ENCODE results near the gene HIVEP3. TPM values are rescaled to one million over a fixed set of nuclear protein-coding genes. Genes with fewer than 3 reads are reported as not detected.

HIVEP3 gene
- total RNA-seq, 6 experiments from 2014 or later: 1.4 to 3.9 (median 2.2) TPM

DNA sequence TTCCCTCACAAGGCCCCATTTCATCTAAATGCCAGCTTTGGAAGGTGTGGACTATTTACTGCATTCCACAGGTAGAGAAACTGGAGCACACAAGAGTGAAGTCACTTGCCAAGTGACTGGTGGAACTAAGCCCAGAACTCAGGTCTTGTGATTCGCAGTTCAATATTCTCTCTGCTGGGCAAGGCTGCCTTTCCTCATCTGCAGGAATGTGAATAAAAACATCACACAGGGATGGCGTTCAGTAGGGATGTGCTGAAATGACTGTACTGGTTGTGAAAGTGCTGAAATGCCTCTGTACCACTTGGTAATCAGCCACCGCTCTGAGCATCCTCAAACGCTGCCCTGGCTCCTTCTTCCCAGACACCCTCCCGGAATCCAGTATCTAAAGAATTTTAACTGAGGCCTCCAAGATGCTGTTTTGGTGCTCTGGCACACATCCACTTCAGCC, 145.6 kb downstream of the HIVEP3 start:
- H3K4me3 ChIP-seq: no peak overlapping the region
- 44% methylated on average over 2 of the region's 5 CpGs for WGBS (ENCODE audit: insufficient coverage, low coverage, low lambda C conversion rate, missing lambda C conversion rate)
- no peaks in the 10 kb centered on the region for H3K9me3 ChIP-seq
- TF ChIP-seq, protein P1, sequence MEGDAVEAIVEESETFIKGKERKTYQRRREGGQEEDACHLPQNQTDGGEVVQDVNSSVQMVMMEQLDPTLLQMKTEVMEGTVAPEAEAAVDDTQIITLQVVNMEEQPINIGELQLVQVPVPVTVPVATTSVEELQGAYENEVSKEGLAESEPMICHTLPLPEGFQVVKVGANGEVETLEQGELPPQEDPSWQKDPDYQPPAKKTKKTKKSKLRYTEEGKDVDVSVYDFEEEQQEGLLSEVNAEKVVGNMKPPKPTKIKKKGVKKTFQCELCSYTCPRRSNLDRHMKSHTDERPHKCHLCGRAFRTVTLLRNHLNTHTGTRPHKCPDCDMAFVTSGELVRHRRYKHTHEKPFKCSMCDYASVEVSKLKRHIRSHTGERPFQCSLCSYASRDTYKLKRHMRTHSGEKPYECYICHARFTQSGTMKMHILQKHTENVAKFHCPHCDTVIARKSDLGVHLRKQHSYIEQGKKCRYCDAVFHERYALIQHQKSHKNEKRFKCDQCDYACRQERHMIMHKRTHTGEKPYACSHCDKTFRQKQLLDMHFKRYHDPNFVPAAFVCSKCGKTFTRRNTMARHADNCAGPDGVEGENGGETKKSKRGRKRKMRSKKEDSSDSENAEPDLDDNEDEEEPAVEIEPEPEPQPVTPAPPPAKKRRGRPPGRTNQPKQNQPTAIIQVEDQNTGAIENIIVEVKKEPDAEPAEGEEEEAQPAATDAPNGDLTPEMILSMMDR (IDR thresholded peaks at IDR 0.05): no peak
- no peak for TF ChIP-seq POLR2A (IDR thresholded peaks at IDR 0.05)
- ATAC-seq (peak; percentile 40 to 82 (median 72)), DNase-seq (peak in 1 of 3 donors; percentile 64)
- H3K4me1 ChIP-seq: peaks cover 0 to 8% (median 0%) of the 10 kb centered on the region in 4 donors
- no peaks in the 10 kb centered on the region for H3K36me3 ChIP-seq
- H3K27me3 ChIP-seq: no peaks in the 10 kb centered on the region
- intact Hi-C loops (cut with DNase I): no loop called here
- no peak overlapping the region for H3K27ac ChIP-seq

DNA sequence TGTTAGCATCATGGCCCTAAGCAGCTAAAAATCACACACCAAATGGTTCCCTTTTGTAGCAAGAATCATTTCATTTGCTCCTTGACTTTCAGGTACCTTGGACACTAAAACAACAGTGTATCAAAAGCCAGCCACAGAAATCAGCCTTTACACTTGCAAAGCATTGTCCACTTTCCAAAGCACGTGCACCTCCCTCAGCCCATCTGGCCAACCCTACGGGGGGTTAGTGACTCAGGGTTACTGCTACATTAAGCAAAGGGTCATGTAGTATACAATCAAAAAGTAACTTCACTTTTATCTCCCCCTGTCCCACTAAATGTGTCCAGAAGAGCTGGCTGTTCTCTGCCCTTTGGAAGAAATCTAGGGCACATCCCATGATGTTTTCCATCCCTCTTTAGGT, 149.7 kb downstream of the HIVEP3 start:
- Histone ChIP-seq H3K4me3 (no peak overlapping the region), H3K9me3 (no peaks in the 10 kb centered on the region), H3K36me3 (no peaks in the 10 kb centered on the region), H3K27me3 (no peaks in the 10 kb centered on the region), H3K27ac (no peak overlapping the region), H3K4me1 (peaks cover 0 to 4% (median 0%) of the 10 kb centered on the region in 4 donors)
- DNase-seq (no peak), ATAC-seq (no peak)
- TF ChIP-seq POLR2A (IDR thresholded peaks at IDR 0.05): no peak
- TF ChIP-seq, protein P1 (IDR thresholded peaks at IDR 0.05): no peak
- WGBS (ENCODE audit: insufficient coverage, low coverage, low lambda C conversion rate, missing lambda C conversion rate): 50% methylated on average over 2 of the region's 2 CpGs
- intact Hi-C loops (cut with DNase I): no loop called here

DNA sequence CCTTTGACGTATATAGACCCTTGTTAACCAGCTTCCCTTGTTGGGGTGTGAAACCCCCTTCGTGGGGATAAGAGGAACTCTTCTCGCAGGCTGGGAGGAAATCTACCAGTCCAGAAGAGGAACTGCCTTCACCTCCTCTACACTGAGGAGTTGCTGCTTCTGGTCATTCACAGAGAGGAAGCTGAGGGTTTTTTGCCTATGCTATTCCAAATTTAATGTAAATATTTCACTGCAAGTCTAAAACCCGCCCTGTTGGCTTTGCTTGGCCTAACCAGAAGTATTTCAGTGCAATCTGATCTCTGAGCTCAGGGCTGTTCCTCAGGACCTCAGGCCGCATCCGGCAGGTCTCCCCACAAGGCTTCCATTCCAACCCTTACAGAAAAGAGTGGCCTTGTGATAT, 150.1 kb downstream of the HIVEP3 start:
- Histone ChIP-seq H3K27me3 (no peaks in the 10 kb centered on the region), H3K4me3 (no peak overlapping the region), H3K27ac (no peak overlapping the region), H3K4me1 (peaks cover 0 to 4% (median 0%) of the 10 kb centered on the region in 4 donors), H3K36me3 (no peaks in the 10 kb centered on the region), H3K9me3 (no peaks in the 10 kb centered on the region)
- ATAC-seq (peak; percentile 28 to 51 (median 42)), DNase-seq (no peak)
- intact Hi-C loops (cut with DNase I): no loop called here
- no peak for TF ChIP-seq POLR2A (IDR thresholded peaks at IDR 0.05)
- TF ChIP-seq, protein P1 (IDR thresholded peaks at IDR 0.05): no peak
- WGBS (ENCODE audit: insufficient coverage, low coverage, low lambda C conversion rate, missing lambda C conversion rate): 63% methylated on average over 4 of the region's 6 CpGs

DNA sequence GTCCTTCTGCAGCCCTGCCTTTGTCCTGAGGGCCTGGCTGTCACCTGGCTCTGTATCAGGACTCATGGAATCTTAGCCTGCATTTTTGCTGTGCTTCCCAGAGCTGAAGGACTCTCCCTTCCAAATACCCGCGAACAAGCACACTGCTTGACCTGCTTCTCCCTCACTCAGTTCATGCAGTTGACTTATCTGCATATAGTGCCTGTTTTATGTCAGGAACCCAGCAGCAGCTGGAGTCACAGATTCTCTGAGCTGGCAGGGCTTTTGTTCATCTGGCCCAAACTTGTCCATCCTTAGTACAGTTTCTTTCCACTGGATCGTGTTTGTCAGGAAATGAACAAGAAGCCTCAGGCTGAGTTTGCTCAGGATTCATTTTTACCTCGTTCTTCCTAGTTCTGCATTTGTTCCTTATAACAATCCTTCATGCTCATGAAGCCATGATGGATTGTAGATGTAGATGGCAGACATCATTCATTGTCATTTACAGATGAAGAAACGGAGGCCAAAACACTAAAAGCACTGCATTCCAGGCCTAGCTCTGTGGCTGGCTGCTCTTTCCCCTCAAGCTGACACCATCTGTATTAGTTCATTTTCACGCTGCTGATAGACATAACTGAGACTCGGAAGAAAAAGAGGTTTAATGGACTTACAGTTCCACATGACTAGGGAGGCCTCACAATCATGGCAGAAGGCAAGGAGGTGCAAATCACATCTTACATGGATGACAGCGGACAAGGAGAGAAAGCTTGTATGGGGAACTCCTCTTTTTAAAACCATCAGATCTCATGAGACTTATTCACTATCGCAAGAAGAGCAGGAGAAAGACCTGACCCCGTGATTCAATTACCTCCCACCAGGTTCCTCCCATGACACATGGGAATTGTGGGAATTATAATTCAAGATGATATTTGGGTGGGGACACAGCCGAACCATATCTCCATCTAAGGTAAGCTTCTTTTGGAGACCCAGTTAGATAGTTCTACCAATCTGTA, 150.9 kb downstream of the HIVEP3 start:
- ATAC-seq (no peak), DNase-seq (no peak)
- TF ChIP-seq, protein P1 (IDR thresholded peaks at IDR 0.05): no peak
- TF ChIP-seq POLR2A (IDR thresholded peaks at IDR 0.05): no peak
- Histone ChIP-seq H3K36me3 (no peaks in the 10 kb centered on the region), H3K4me3 (no peak overlapping the region), H3K9me3 (no peaks in the 10 kb centered on the region), H3K27ac (no peak overlapping the region), H3K4me1 (peaks cover 0 to 4% (median 0%) of the 10 kb centered on the region in 4 donors), H3K27me3 (no peaks in the 10 kb centered on the region)
- intact Hi-C loops (cut with DNase I): no loop called here
- 55% methylated on average over 9 of the region's 11 CpGs for WGBS (ENCODE audit: insufficient coverage, low coverage, low lambda C conversion rate, missing lambda C conversion rate)

Data from right lobe of liver (tissue), 6 donors.